Measurements from ENCODE around the gene COQ10B.

Gene COQ10B

GRCh38 chr2:197500503-197501131 is 47.3 kb downstream of the COQ10B start:
- no peak for TF ChIP-seq GATA1 (IDR thresholded peaks at IDR 0.05; ENCODE audit: low read depth, low read length)
- peak; percentile 53 to 66 for DNase-seq

GRCh38 chr2:197502201-197502600 is 48.8 kb downstream of the COQ10B start:
- DNase-seq = no peak
- no peak for TF ChIP-seq GATA1 (IDR thresholded peaks at IDR 0.05; ENCODE audit: low read depth, low read length)
- TF ChIP-seq POLR2A (IDR thresholded peaks at IDR 0.05; ENCODE audit: low read length) = no peak

- DNase-seq = no peak
- TF ChIP-seq GATA1 (IDR thresholded peaks at IDR 0.05; ENCODE audit: low read depth, low read length) (no peak), POLR2A (IDR thresholded peaks at IDR 0.05; ENCODE audit: low read length) (no peak)
Measured at GRCh38 chr2:197502685-197503084, 49.3 kb downstream of the COQ10B start.

- no peak for DNase-seq
- TF ChIP-seq GATA1 (IDR thresholded peaks at IDR 0.05; ENCODE audit: low read depth, low read length) = no peak
- TF ChIP-seq POLR2A (IDR thresholded peaks at IDR 0.05; ENCODE audit: low read length) = no peak
Measured at GRCh38 chr2:197504000-197504399, 50.6 kb downstream of the COQ10B start.

GRCh38 chr2:197504512-197504911 is 51.2 kb downstream of the COQ10B start:
- DNase-seq = no peak
- TF ChIP-seq POLR2A (IDR thresholded peaks at IDR 0.05; ENCODE audit: low read length) = no peak

GRCh38 chr2:197506658-197507057 is 53.3 kb downstream of the COQ10B start:
- TF ChIP-seq POLR2A (IDR thresholded peaks at IDR 0.05; ENCODE audit: low read length) (no peak), GATA1 (IDR thresholded peaks at IDR 0.05; ENCODE audit: low read depth, low read length) (no peak)
- DNase-seq = no peak

- DNase-seq = peak; percentile 77 to 78
- TF ChIP-seq POLR2A (IDR thresholded peaks at IDR 0.05; ENCODE audit: low read length) (no peak), GATA1 (IDR thresholded peaks at IDR 0.05; ENCODE audit: low read depth, low read length) (no peak)
Measured at GRCh38 chr2:197513915-197514314, 60.6 kb downstream of the COQ10B start.

GRCh38 chr2:197514754-197515153 is 61.4 kb downstream of the COQ10B start:
- DNase-seq = peak; percentile 32 to 56
- TF ChIP-seq POLR2A (IDR thresholded peaks at IDR 0.05; ENCODE audit: low read length) (no peak), GATA1 (IDR thresholded peaks at IDR 0.05; ENCODE audit: low read depth, low read length) (no peak)

GRCh38 chr2:197515315-197515738 is 62.0 kb downstream of the COQ10B start:
- DNase-seq = peak in 1 of 2 experiments; percentile 79
- TF ChIP-seq POLR2A (IDR thresholded peaks at IDR 0.05; ENCODE audit: low read length) (no peak), GATA1 (IDR thresholded peaks at IDR 0.05; ENCODE audit: low read depth, low read length) (no peak)

- peak; percentile 97 to 98 for DNase-seq
- TF ChIP-seq POLR2A (IDR thresholded peaks at IDR 0.05; ENCODE audit: low read length) (peak; percentile 97), GATA1 (IDR thresholded peaks at IDR 0.05; ENCODE audit: low read depth, low read length) (no peak)
Measured at GRCh38 chr2:197515739-197516392, 62.5 kb downstream of the COQ10B start, which contains the start of gene MOB4. Gene MOB4, plus strand, starts transcription at chr2:197516066. Its CDS starts 21 bp downstream, at chr2:197516087.

- peak; percentile 50 to 68 for DNase-seq
- TF ChIP-seq POLR2A (IDR thresholded peaks at IDR 0.05; ENCODE audit: low read length) (no peak), GATA1 (IDR thresholded peaks at IDR 0.05; ENCODE audit: low read depth, low read length) (no peak)
Measured at GRCh38 chr2:197516393-197516761, 63.0 kb downstream of the COQ10B start.

- DNase-seq = no peak
- no peak for TF ChIP-seq GATA1 (IDR thresholded peaks at IDR 0.05; ENCODE audit: low read depth, low read length)
- no peak for TF ChIP-seq POLR2A (IDR thresholded peaks at IDR 0.05; ENCODE audit: low read length)
Measured at GRCh38 chr2:197517150-197517549, 63.8 kb downstream of the COQ10B start.

Data from erythroblast (primary cell).